ENCODE results near the gene CXCL9. TPM values are rescaled to one million over a fixed set of nuclear protein-coding genes. Genes with fewer than 3 reads are reported as not detected.
"Not testable (repeated sequence)": the region's sequence is repeated elsewhere in the genome, so short reads cannot be mapped to it uniquely, and the experiment has no call there.

CXCL9 gene
- total RNA-seq, 1 experiment from 2014 or later: not detected

GRCh38 chr4:75968084-75968483 lies 39.2 kb downstream of the CXCL9 start:
- Histone ChIP-seq H3K27ac (ENCODE audit: low read length) (no peak overlapping the region), H2AFZ (ENCODE audit: low read length) (no peak overlapping the region), H3K4me2 (ENCODE audit: low read depth, low read length, poor library complexity, severe bottlenecking) (no peak overlapping the region), H3K27me3 (ENCODE audit: low read length) (no peaks in the 10 kb centered on the region), H3K4me1 (ENCODE audit: low read length) (no peaks in the 10 kb centered on the region), H4K20me1 (ENCODE audit: insufficient read depth, low read depth, low read length) (no peaks in the 10 kb centered on the region), H3K9me2 (replicated peaks; ENCODE audit: insufficient read depth, low read length) (no peaks in the 10 kb centered on the region), H3K9ac (ENCODE audit: low read length) (no peak overlapping the region), H3K79me2 (ENCODE audit: low read length) (no peaks in the 10 kb centered on the region), H3K4me3 (ENCODE audit: low read length) (no peak overlapping the region), H3K9me3 (ENCODE audit: low read length) (no peaks in the 10 kb centered on the region), H3K36me3 (ENCODE audit: insufficient read depth, low read length) (peaks cover 36% of the 10 kb centered on the region)
- DNase-seq: no peak

DNA sequence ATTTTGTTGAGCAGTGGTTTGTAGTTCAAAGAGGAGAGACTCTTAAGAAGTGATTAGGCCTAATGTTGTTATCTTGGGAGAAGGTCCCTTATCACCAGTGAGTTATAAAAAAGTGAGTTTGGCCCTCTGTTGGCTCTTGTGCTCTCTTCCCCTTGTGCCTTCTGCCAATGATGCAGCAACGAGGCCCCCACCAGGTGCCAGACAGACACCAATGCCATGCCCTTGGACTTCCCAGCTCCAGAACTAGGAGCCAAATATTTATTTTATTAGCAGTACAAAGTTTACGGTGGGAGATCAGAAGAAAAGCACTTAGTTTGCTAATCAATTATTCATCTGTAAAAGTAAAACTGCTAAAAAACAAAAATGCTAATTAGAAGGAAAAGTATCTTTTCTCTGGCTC lies 43.8 kb downstream of the CXCL9 start:
- H3K9me2 ChIP-seq (replicated peaks; ENCODE audit: insufficient read depth, low read length): no peaks in the 10 kb centered on the region
- H3K9ac ChIP-seq (ENCODE audit: low read length): no peak overlapping the region
- H3K4me1 ChIP-seq (ENCODE audit: low read length): no peaks in the 10 kb centered on the region
- H3K4me2 ChIP-seq (ENCODE audit: low read depth, low read length, poor library complexity, severe bottlenecking): no peak overlapping the region
- H2AFZ ChIP-seq (ENCODE audit: low read length): no peak overlapping the region
- peaks cover 29% of the 10 kb centered on the region for H3K36me3 ChIP-seq (ENCODE audit: insufficient read depth, low read length)
- no peaks in the 10 kb centered on the region for H3K27me3 ChIP-seq (ENCODE audit: low read length)
- H3K79me2 ChIP-seq (ENCODE audit: low read length): no peaks in the 10 kb centered on the region
- DNase-seq: no peak
- no peak overlapping the region for H3K27ac ChIP-seq (ENCODE audit: low read length)
- no peak overlapping the region for H3K4me3 ChIP-seq (ENCODE audit: low read length)
- no peaks in the 10 kb centered on the region for H3K9me3 ChIP-seq (ENCODE audit: low read length)
- no peaks in the 10 kb centered on the region for H4K20me1 ChIP-seq (ENCODE audit: insufficient read depth, low read depth, low read length)

GRCh38 chr4:75962072-75962471 lies 45.2 kb downstream of the CXCL9 start:
- H3K4me3 ChIP-seq (ENCODE audit: low read length); H3K79me2 ChIP-seq (ENCODE audit: low read length); H3K4me2 ChIP-seq (ENCODE audit: low read depth, low read length, poor library complexity, severe bottlenecking); H3K9me2 ChIP-seq (replicated peaks; ENCODE audit: insufficient read depth, low read length); H2AFZ ChIP-seq (ENCODE audit: low read length); H3K9ac ChIP-seq (ENCODE audit: low read length); H4K20me1 ChIP-seq (ENCODE audit: insufficient read depth, low read depth, low read length); H3K4me1 ChIP-seq (ENCODE audit: low read length); H3K27me3 ChIP-seq (ENCODE audit: low read length); DNase-seq; H3K9me3 ChIP-seq (ENCODE audit: low read length); H3K27ac ChIP-seq (ENCODE audit: low read length): not testable (repeated sequence)
- peaks cover 29% of the 10 kb centered on the region for H3K36me3 ChIP-seq (ENCODE audit: insufficient read depth, low read length)

DNA sequence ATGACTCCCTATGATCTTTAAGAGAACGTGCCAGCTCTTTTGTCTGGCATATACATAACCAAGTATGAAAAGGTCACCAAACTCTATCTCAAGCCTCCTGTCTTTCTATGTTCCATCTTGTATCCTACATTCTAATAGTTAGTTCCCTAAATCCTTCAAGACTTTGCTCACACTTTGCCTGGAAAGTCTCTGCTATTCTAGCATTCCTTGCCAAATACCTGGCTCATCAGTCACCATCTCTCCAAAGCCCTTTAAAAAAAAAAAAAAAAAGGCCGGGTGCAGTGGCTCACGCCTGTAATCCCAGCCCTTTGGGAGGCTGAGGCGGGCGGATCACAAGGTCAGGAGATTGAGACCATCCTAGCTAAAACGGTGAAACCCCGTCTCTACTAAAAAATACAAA lies 48.8 kb downstream of the CXCL9 start:
- not testable (repeated sequence) for H3K9me2 ChIP-seq (replicated peaks; ENCODE audit: insufficient read depth, low read length); H3K27me3 ChIP-seq (ENCODE audit: low read length); DNase-seq; H3K4me1 ChIP-seq (ENCODE audit: low read length); H3K9me3 ChIP-seq (ENCODE audit: low read length); H2AFZ ChIP-seq (ENCODE audit: low read length); H3K36me3 ChIP-seq (ENCODE audit: insufficient read depth, low read length); H3K79me2 ChIP-seq (ENCODE audit: low read length); H3K4me2 ChIP-seq (ENCODE audit: low read depth, low read length, poor library complexity, severe bottlenecking); H3K4me3 ChIP-seq (ENCODE audit: low read length); H3K9ac ChIP-seq (ENCODE audit: low read length); H4K20me1 ChIP-seq (ENCODE audit: insufficient read depth, low read depth, low read length); H3K27ac ChIP-seq (ENCODE audit: low read length)

- H3K79me2 ChIP-seq (ENCODE audit: low read length); H3K27ac ChIP-seq (ENCODE audit: low read length); H3K4me2 ChIP-seq (ENCODE audit: low read depth, low read length, poor library complexity, severe bottlenecking); H3K4me3 ChIP-seq (ENCODE audit: low read length); H3K9me3 ChIP-seq (ENCODE audit: low read length); H4K20me1 ChIP-seq (ENCODE audit: insufficient read depth, low read depth, low read length); H3K27me3 ChIP-seq (ENCODE audit: low read length); H2AFZ ChIP-seq (ENCODE audit: low read length); H3K9me2 ChIP-seq (replicated peaks; ENCODE audit: insufficient read depth, low read length); DNase-seq; H3K9ac ChIP-seq (ENCODE audit: low read length); H3K4me1 ChIP-seq (ENCODE audit: low read length): not testable (repeated sequence)
- peaks cover 22% of the 10 kb centered on the region; the same call in 1 of the 2 replicates for H3K36me3 ChIP-seq (ENCODE audit: insufficient read depth, low read length)
Measured at GRCh38 chr4:75954811-75955210, 52.5 kb downstream of the CXCL9 start.

DNA sequence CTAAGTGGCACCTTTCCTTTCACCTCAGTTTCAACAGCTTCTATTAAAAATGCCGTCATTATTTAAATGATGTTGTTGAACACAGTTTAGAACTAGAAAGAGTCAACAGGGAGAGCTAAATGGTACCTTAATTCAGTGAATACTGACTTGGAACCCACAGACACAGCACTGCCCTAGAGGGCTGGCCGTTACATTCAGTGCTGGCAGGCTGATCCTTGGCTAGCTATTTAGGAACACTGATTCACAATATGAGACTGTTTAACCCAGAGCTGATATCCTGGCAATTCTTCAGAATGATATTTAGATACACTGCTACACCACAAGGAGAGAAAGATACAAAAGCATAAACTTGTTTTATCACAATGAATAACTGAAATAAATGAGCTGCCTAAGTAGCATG lies 53.8 kb downstream of the CXCL9 start:
- no peak for DNase-seq
- Histone ChIP-seq H3K27me3 (ENCODE audit: low read length) (no peaks in the 10 kb centered on the region), H4K20me1 (ENCODE audit: insufficient read depth, low read depth, low read length) (no peaks in the 10 kb centered on the region), H3K9ac (ENCODE audit: low read length) (no peak overlapping the region), H3K9me3 (ENCODE audit: low read length) (no peaks in the 10 kb centered on the region), H3K79me2 (ENCODE audit: low read length) (no peaks in the 10 kb centered on the region), H3K4me2 (ENCODE audit: low read depth, low read length, poor library complexity, severe bottlenecking) (no peak overlapping the region), H3K4me3 (ENCODE audit: low read length) (no peak overlapping the region), H3K36me3 (ENCODE audit: insufficient read depth, low read length) (peaks cover 22% of the 10 kb centered on the region; the same call in 1 of the 2 replicates), H3K27ac (ENCODE audit: low read length) (no peak overlapping the region), H2AFZ (ENCODE audit: low read length) (no peak overlapping the region), H3K4me1 (ENCODE audit: low read length) (no peaks in the 10 kb centered on the region), H3K9me2 (replicated peaks; ENCODE audit: insufficient read depth, low read length) (no peaks in the 10 kb centered on the region)

Other genes with a start within 250 kb of the CXCL9 start
- not detected in 2 replicates for gene PPEF2, start 105.1 kb downstream of the CXCL9 start, total RNA-seq (2014; rRNA removed; shearing (Covaris generic); ENCODE audit: low replicate concordance)
- gene NAAA, start 66.5 kb downstream of the CXCL9 start, total RNA-seq (2014; rRNA removed; shearing (Covaris generic); ENCODE audit: low replicate concordance): 13.8 and 15.1 TPM in 2 replicates
- 24.9 and 27.3 TPM in 2 replicates for gene SDAD1, start 16.6 kb downstream of the CXCL9 start, total RNA-seq (2014; rRNA removed; shearing (Covaris generic); ENCODE audit: low replicate concordance)
- gene CXCL10, start 16.0 kb upstream of the CXCL9 start, total RNA-seq (2014; rRNA removed; shearing (Covaris generic); ENCODE audit: low replicate concordance): not detected in 2 replicates
- gene CXCL11, start 28.6 kb upstream of the CXCL9 start, total RNA-seq (2014; rRNA removed; shearing (Covaris generic); ENCODE audit: low replicate concordance): not detected in 2 replicates
- gene ART3, start 67.2 kb upstream of the CXCL9 start, total RNA-seq (2014; rRNA removed; shearing (Covaris generic); ENCODE audit: low replicate concordance): not detected in 2 replicates
- 12.3 and 26.3 TPM in 2 replicates for gene NUP54, start 140.9 kb upstream of the CXCL9 start, total RNA-seq (2014; rRNA removed; shearing (Covaris generic); ENCODE audit: low replicate concordance)
- gene SCARB2, start 206.3 kb upstream of the CXCL9 start, total RNA-seq (2014; rRNA removed; shearing (Covaris generic); ENCODE audit: low replicate concordance): 4.4 and 6.8 TPM in 2 replicates
- not detected in 2 replicates for gene FAM47E, start 244.2 kb upstream of the CXCL9 start, total RNA-seq (2014; rRNA removed; shearing (Covaris generic); ENCODE audit: low replicate concordance)

Data from Karpas-422 (cell line).